NCI-H1930 (cell line): Measurements from ENCODE around the gene TAF15.
A peak's percentile ranks its signal among the peaks of the same experiment; 100 is the strongest.

Experiments used
- DNase-seq, 2 experiments: peaks; one replicate each; lab custom pipeline; 2025; lab: John Stamatoyannopoulos, UW

TAF15 gene

GRCh38 chr17:35808962-35809854, at the start of gene TAF15:
Gene TAF15, plus strand, starts transcription at chr17:35809484. Its CDS starts 86 bp downstream, at chr17:35809570.
- peak; percentile 93 to 95 for DNase-seq

- DNase-seq: no peak
These were observed 48.7 kb upstream of the TAF15 start, which contains the start of gene C17orf50 for GRCh38 chr17:35760587-35760986. Gene C17orf50, plus strand, starts transcription at chr17:35760887. Its CDS starts 55 bp downstream, at chr17:35760942.

- DNase-seq: no peak
These were observed 47.7 kb upstream of the TAF15 start for GRCh38 chr17:35761601-35762000.

- DNase-seq: no peak
These were observed 45.5 kb upstream of the TAF15 start for GRCh38 chr17:35763767-35764122.

- peak; percentile 76 to 89 for DNase-seq
These were observed 44.9 kb upstream of the TAF15 start for GRCh38 chr17:35764123-35764991.

- DNase-seq: no peak
These were observed 44.1 kb upstream of the TAF15 start for GRCh38 chr17:35765086-35765710.

GRCh38 chr17:35765756-35766488, 43.4 kb upstream of the TAF15 start:
- no peak for DNase-seq

- no peak for DNase-seq
These were observed 42.8 kb upstream of the TAF15 start for GRCh38 chr17:35766489-35766877.

- DNase-seq: no peak
These were observed 42.3 kb upstream of the TAF15 start for GRCh38 chr17:35766903-35767510.

GRCh38 chr17:35768797-35769196, 40.5 kb upstream of the TAF15 start:
- no peak for DNase-seq

- no peak for DNase-seq
These were observed 39.3 kb upstream of the TAF15 start for GRCh38 chr17:35769895-35770486.

- no peak for DNase-seq
These were observed 36.2 kb upstream of the TAF15 start for GRCh38 chr17:35773129-35773528.

GRCh38 chr17:35773679-35774425, 35.4 kb upstream of the TAF15 start:
- no peak for DNase-seq

GRCh38 chr17:35774499-35774898, 34.8 kb upstream of the TAF15 start:
- no peak for DNase-seq

- DNase-seq: no peak
These were observed 34.2 kb upstream of the TAF15 start for GRCh38 chr17:35775039-35775438.

- no peak for DNase-seq
These were observed 33.7 kb upstream of the TAF15 start for GRCh38 chr17:35775583-35775982.

- DNase-seq: no peak
These were observed 30.6 kb upstream of the TAF15 start for GRCh38 chr17:35778641-35779196.

GRCh38 chr17:35780950-35781349, 28.3 kb upstream of the TAF15 start:
- no peak for DNase-seq

- DNase-seq: no peak
These were observed 24.4 kb upstream of the TAF15 start for GRCh38 chr17:35784895-35785294.

GRCh38 chr17:35786941-35787432, 22.3 kb upstream of the TAF15 start:
- DNase-seq: no peak
